Uterus (tissue), 2 donors: ENCODE measurements around the gene UTP25.

ENCODE experiments used
- POLR2A ChIP-seq, 2 donors: fragments of 450-650 bp; IDR thresholded peaks; one replicate each; pipeline ENCODE4 v1.6.1; 2016; ENCODE audit warnings: antibody characterized with exemption in 2 of 2, mild to moderate bottlenecking in 1 of 2, moderate library complexity in 1 of 2
- TF ChIP-seq, protein P1 (sequence below), 4 experiments: fragments of 200-600 bp in 2 of 4; fragments of 450-650 bp in 2 of 4; sonication (generic) in 2 of 4; IDR thresholded peaks; one replicate each; pipeline ENCODE4 v1.5.1; 2016 to 2019; ENCODE audit warnings: antibody characterized with exemption in 4 of 4, mild to moderate bottlenecking in 2 of 4, moderate library complexity in 1 of 4

DNA sequence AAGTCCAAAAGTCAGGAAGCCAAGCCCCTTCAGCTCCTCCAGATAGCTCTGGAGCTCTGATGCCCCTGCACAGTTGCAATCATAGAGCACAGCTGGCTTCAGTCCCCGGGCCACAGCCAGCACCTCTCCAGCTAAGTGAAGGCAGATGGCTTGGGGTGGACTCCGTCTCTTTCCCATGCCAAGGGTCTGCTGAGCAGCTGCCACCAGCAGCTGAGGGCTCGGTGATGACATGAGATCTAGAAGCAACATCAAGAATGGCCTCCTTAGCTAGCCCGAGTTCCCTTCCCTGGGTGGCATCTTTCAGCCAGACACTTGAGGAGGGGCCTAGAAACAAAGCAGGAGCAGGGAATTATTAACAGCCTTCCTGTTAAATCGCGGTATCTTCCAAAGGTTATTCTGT is 44.4 kb upstream of the UTP25 start:
- TF ChIP-seq, protein P1, sequence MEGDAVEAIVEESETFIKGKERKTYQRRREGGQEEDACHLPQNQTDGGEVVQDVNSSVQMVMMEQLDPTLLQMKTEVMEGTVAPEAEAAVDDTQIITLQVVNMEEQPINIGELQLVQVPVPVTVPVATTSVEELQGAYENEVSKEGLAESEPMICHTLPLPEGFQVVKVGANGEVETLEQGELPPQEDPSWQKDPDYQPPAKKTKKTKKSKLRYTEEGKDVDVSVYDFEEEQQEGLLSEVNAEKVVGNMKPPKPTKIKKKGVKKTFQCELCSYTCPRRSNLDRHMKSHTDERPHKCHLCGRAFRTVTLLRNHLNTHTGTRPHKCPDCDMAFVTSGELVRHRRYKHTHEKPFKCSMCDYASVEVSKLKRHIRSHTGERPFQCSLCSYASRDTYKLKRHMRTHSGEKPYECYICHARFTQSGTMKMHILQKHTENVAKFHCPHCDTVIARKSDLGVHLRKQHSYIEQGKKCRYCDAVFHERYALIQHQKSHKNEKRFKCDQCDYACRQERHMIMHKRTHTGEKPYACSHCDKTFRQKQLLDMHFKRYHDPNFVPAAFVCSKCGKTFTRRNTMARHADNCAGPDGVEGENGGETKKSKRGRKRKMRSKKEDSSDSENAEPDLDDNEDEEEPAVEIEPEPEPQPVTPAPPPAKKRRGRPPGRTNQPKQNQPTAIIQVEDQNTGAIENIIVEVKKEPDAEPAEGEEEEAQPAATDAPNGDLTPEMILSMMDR (IDR thresholded peaks at IDR 0.05) = no peak
- no peak for TF ChIP-seq POLR2A (IDR thresholded peaks at IDR 0.05)
